Measurements from ENCODE around the gene ZNF679.
"Not testable (repeated sequence)": the region's sequence is repeated elsewhere in the genome, so short reads cannot be mapped to it uniquely, and the experiment has no call there.

DNA sequence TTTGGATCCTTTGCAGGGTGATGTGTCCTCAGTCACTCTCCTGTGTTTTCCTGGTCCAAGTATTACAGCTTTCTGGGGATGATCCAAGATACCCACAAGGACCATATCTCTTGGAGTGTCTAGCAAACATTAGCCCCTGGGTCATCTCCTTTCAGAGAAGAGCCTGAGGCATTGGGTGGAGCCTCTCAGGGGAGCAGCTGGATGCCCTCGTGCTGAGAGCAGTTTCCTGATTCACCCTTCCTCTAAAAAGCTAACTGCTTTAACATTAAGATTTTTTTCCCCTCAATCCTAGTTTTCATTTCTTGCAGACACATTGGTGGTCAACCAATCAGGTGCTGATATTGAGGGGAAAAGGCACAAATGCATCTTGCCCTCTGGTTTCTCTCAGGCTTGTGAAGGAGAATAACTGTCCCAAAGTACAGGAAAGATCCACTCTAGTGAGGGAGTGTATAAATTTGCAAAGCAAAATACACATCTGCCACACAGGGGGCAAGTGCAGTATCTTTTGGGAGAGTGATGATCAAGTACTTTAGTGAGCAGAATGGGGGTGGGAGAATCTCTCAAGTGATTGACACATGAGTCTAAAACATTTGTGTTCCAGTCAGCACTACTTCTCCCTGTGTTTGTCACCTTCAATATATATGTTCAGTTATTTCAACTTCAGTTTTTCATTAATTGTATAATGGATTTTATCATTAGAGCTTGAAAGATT, 87.9 kb downstream of the ZNF679 start:
- TF ChIP-seq, protein P1, sequence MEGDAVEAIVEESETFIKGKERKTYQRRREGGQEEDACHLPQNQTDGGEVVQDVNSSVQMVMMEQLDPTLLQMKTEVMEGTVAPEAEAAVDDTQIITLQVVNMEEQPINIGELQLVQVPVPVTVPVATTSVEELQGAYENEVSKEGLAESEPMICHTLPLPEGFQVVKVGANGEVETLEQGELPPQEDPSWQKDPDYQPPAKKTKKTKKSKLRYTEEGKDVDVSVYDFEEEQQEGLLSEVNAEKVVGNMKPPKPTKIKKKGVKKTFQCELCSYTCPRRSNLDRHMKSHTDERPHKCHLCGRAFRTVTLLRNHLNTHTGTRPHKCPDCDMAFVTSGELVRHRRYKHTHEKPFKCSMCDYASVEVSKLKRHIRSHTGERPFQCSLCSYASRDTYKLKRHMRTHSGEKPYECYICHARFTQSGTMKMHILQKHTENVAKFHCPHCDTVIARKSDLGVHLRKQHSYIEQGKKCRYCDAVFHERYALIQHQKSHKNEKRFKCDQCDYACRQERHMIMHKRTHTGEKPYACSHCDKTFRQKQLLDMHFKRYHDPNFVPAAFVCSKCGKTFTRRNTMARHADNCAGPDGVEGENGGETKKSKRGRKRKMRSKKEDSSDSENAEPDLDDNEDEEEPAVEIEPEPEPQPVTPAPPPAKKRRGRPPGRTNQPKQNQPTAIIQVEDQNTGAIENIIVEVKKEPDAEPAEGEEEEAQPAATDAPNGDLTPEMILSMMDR (IDR thresholded peaks at IDR 0.05) = not testable (repeated sequence)
- not testable (repeated sequence) for TF ChIP-seq EZH2, EZH2phosphoT487 (IDR thresholded peaks at IDR 0.05)

All from neural progenitor cell (in vitro differentiated cells).